Stimulated activated CD4-positive, alpha-beta T cell treated with anti-CD3 and anti-CD28 coated beads, Interleukin-1b, Interleukin-23, amount 100 ng/mL, for 4 hours (primary cell): ENCODE results near the gene SLC35F3.

Experiments used
- DNase-seq, 2 donors: peaks; one replicate each; pipeline ENCODE4 v3.0.0-alpha.2; 2020; ENCODE audit warnings: low read depth in 2 of 2

Gene SLC35F3

DNA sequence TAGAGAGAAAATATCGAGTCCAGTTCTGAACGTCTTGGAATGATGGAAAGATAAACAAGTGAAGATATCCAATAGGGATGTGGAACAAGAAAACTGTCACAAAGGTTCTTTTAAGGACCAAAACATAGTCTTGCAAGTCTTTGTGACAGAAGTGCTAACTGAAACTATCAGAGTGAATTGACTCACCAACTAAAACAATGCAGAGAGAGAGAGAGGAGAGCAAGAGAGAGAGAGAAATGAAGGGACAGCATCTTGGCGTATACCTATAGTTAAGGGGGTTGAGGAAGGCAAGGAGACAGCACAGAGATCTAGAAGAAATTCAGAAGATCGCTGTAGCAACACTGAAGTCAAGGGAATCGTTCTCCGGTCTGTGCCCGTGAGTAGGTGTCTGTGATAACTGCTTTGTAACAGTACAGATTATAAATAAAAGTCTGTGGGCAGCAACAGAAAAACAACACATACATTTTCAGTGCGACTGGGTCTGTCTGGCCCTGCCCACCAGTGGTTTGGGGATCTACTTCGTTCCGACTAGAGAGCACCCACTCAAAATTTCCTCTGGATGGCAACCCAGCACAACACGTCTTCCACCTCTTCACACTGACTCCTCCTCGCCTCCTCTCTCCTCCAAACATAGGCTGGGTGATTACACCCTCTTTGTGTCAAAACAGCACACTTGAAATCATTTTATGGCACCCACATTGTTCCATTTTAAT, 464.0 kb downstream of the SLC35F3 start:
- peak in 1 of 2 donors; percentile 18 for DNase-seq

DNA sequence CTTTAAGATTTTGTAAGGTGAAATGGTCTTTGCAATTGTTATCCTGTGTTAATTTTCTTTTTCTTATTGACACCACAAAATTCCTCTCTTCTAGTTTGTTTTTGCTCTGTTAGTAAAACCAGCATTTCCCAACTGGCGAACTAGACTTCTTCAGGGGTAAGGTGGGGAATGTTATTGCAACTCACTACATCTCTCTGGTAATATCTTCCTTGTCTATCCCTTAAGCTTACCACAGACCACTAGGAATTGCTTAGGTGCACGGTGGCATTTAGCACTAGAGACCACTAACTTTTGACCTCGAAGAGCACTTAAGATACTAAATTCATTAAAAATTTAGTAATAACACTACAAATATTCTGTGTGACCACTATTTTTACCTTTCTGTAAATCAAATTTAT, 464.6 kb downstream of the SLC35F3 start:
- DNase-seq = no peak

GRCh38 chr1:234369784-234370183, 465.3 kb downstream of the SLC35F3 start:
- no peak for DNase-seq

DNA sequence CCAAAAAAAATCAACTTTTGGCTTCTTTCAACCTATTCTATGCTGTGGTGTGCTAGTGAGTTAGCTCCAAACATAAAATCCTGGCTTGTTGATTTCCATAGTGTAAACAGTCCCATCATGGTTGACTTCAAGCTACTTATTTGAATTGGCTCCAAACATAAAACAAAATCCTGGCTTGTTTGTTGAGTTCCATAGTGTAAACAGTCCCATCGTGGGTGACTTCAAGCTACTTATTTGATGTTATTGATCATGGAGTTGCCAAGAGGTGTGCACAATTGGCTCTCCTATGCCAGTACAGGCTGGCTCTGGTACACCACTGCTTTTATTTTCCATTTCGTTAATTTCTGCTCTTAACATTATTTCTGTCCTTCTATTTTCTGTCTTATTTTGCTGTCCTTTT, 466.9 kb downstream of the SLC35F3 start:
- no peak for DNase-seq

- no peak for DNase-seq
Observed at GRCh38 chr1:234372011-234372757, 467.7 kb downstream of the SLC35F3 start.

GRCh38 chr1:234373064-234373958, 468.8 kb downstream of the SLC35F3 start, which contains the start of gene COA6:
COA6 (plus strand) TSS chr1:234373456; CDS start chr1:234373467, 11 bp downstream.
- peak; percentile 83 to 87 for DNase-seq

- DNase-seq = no peak
Observed at GRCh38 chr1:234373959-234374254, 469.4 kb downstream of the SLC35F3 start.
